HCT116 (cell line): Measurements from ENCODE around the gene LAYN. TPM values are rescaled to one million over a fixed set of nuclear protein-coding genes. Genes with fewer than 3 reads are reported as not detected.

Experiments used
- ATAC-seq: fragments of 200-7000 bp; cut with Tn5 transposase; 2 replicates; pipeline ENCODE4 v1.9.1; 2020; ENCODE audit warnings: mild to moderate bottlenecking, moderate library complexity
- Bru-seq: library from RNA; stranded (reverse); fragments of 400-500 nt; gene quantifications from one replicate; lab custom pipeline; 2021; lab: Mats Ljungman, UMichigan
- BruChase-seq, 2 experiments: library from RNA; stranded (reverse); fragments of 400-500 nt; gene quantifications; one replicate each; lab custom pipeline; 2021; lab: Mats Ljungman, UMichigan
- BruUV-seq: library from RNA; stranded (reverse); fragments of 400-500 nt; replicated peaks from 2 replicates; lab custom pipeline; 2021; lab: Mats Ljungman, UMichigan
- CTCF ChIA-PET: fragments of 300-600 bp; sonication (Branson Sonifier 250); formaldehyde crosslinking; loops from one replicate; lab custom pipeline; 2021; ENCODE audit warnings: antibody characterized with exemption; lab: Charles Lee
- POLR2A ChIA-PET: fragments of 300-600, 350-600 bp; sonication (Branson Sonifier 250); formaldehyde crosslinking; loops from one replicate; lab custom pipeline; 2021; ENCODE audit warnings: antibody characterized with exemption; lab: Charles Lee
- RAD21 ChIA-PET, 2 experiments: fragments of 300-600 bp; sonication (Branson Sonifier 250); formaldehyde crosslinking; loops; one replicate each; lab custom pipeline; 2023; ENCODE audit warnings: low total read pairs in 2 of 2; ENCODE audit not compliant: uncharacterized antibody in 2 of 2, unreplicated experiment in 2 of 2, low non-redundant PET in 1 of 2; lab: Charles Lee
- DNase-seq: peaks from one replicate; pipeline ENCODE4 v3.0.0-alpha.2; 2010; ENCODE audit warnings: low read depth, low spot score
- H2AFZ ChIP-seq: fragments of 200-600 bp; shearing (Covaris generic), sonication (generic); 2 replicates; pipeline ENCODE4 v1.6.1; 2017; ENCODE audit warnings: low read depth, mixed run types, mixed read lengths, antibody characterized with exemption, low read length; ENCODE audit not compliant: poor library complexity, severe bottlenecking
- H3K27ac ChIP-seq: 2 replicates; pipeline ENCODE4 v1.5.1; 2012; ENCODE audit warnings: low read depth, low read length
- H3K27me3 ChIP-seq: fragments of 200-600 bp; sonication (generic); 2 replicates; pipeline ENCODE4 v1.6.1; 2016; ENCODE audit warnings: mixed run types, low read length, mixed read lengths; ENCODE audit not compliant: insufficient read depth
- H3K36me3 ChIP-seq, 2 experiments: fragments of 200-500 bp in 1 of 2; fragments of 200-600 bp in 1 of 2; sonication (Bioruptor generic) in 1 of 2; sonication (generic) in 1 of 2; 2 replicates each; pipeline versions ENCODE4 v1.5.1 to v1.6.1; 2014 to 2016; ENCODE audit warnings: low read length in 2 of 2, inconsistent platforms in 1 of 2, mixed read lengths in 1 of 2, mixed run types in 1 of 2; ENCODE audit not compliant: insufficient read depth in 2 of 2, control insufficient read depth in 1 of 2
- H3K4me1 ChIP-seq, 2 experiments: fragments of 200-600 bp in 1 of 2; sonication (generic) in 1 of 2; 2 replicates each; pipeline versions ENCODE4 v1.5.1 to v1.6.1; 2012 to 2017; ENCODE audit warnings: low read length in 2 of 2, inconsistent platforms in 1 of 2, mild to moderate bottlenecking in 1 of 2, mixed read lengths in 1 of 2, mixed run types in 1 of 2, moderate library complexity in 1 of 2; ENCODE audit not compliant: insufficient read depth in 2 of 2, control insufficient read depth in 1 of 2
- H3K4me2 ChIP-seq: fragments of 200-600 bp; sonication (generic); 2 replicates; pipeline ENCODE4 v1.6.1; 2017; ENCODE audit warnings: mixed run types, low read length, mixed read lengths
- H3K4me3 ChIP-seq, 2 experiments: fragments of 200-600 bp in 1 of 2; sonication (generic) in 1 of 2; replicated peaks in 1 of 2; 2 replicates each; pipeline ENCODE4 v1.5.1; 2011 to 2016; ENCODE audit warnings: low read length in 2 of 2, control low read depth in 1 of 2, low read depth in 1 of 2, mild to moderate bottlenecking in 1 of 2, mixed read lengths in 1 of 2, mixed run types in 1 of 2
- H3K79me2 ChIP-seq: fragments of 200-600 bp; sonication (generic); 2 replicates; pipeline ENCODE4 v1.6.1; 2017; ENCODE audit warnings: mild to moderate bottlenecking, mixed run types, low read length, moderate library complexity, mixed read lengths; ENCODE audit not compliant: insufficient read depth
- H3K9ac ChIP-seq: fragments of 200-600 bp; sonication (generic); 2 replicates; pipeline ENCODE4 v1.6.1; 2016; ENCODE audit warnings: low read length, mixed read lengths
- H3K9me2 ChIP-seq: fragments of 200-600 bp; sonication (generic), shearing (Covaris generic); 2 replicates; pipeline ENCODE4 v1.6.1; 2017; ENCODE audit warnings: mixed run types, mild to moderate bottlenecking, moderate library complexity; ENCODE audit not compliant: insufficient read depth
- H3K9me3 ChIP-seq, 2 experiments: fragments of 200-500 bp in 1 of 2; fragments of 200-600 bp in 1 of 2; sonication (Bioruptor generic) in 1 of 2; sonication (generic) in 1 of 2; 2 replicates each; pipeline ENCODE4 v1.6.1; 2014 to 2017; ENCODE audit warnings: low read length in 2 of 2, mixed read lengths in 2 of 2, inconsistent platforms in 1 of 2, low read depth in 1 of 2, mild to moderate bottlenecking in 1 of 2, mixed run types in 1 of 2, moderate library complexity in 1 of 2; ENCODE audit not compliant: control insufficient read depth in 1 of 2, insufficient read depth in 1 of 2
- H4K20me1 ChIP-seq: fragments of 200-600 bp; sonication (generic), shearing (Covaris generic); 2 replicates; pipeline ENCODE4 v1.6.1; 2017; ENCODE audit warnings: mixed run types, mild to moderate bottlenecking, moderate library complexity; ENCODE audit not compliant: insufficient read depth
- CBX3 ChIP-seq: IDR thresholded peaks from 2 replicates; pipeline ENCODE4 v1.6.1; 2012; ENCODE audit warnings: low read depth
- CEBPB ChIP-seq: IDR thresholded peaks from 2 replicates; pipeline ENCODE4 v1.6.1; 2012; ENCODE audit warnings: low read depth
- CTCF ChIP-seq, 3 experiments: fragments of 200-600 bp in 1 of 3; sonication (generic) in 1 of 3; IDR thresholded peaks in 2 of 3; conservative IDR thresholded peaks in 1 of 3; 2 replicates each; pipeline ENCODE4 v1.5.1; 2012 to 2017; ENCODE audit warnings: low read depth in 2 of 3, low read length in 2 of 3, antibody characterized with exemption in 1 of 3, borderline replicate concordance in 1 of 3, control low read depth in 1 of 3, mild to moderate bottlenecking in 1 of 3, mixed read lengths in 1 of 3, mixed run types in 1 of 3, moderate library complexity in 1 of 3; ENCODE audit not compliant: insufficient read depth in 1 of 3
- EZH2 ChIP-seq: fragments of 200-600 bp; sonication (generic); IDR thresholded peaks from 2 replicates; pipeline ENCODE4 v1.6.1; 2017; ENCODE audit warnings: antibody characterized with exemption, mixed run types
- EZH2phosphoT487 ChIP-seq: fragments of 200-600 bp; IDR thresholded peaks from 2 replicates; pipeline ENCODE4 v1.6.1; 2018; ENCODE audit warnings: antibody characterized with exemption, borderline replicate concordance
- FOSL1 ChIP-seq: IDR thresholded peaks from 2 replicates; pipeline ENCODE4 v1.6.1; 2012; ENCODE audit warnings: low read depth
- JUND ChIP-seq: IDR thresholded peaks from 2 replicates; pipeline ENCODE4 v1.6.1; 2012
- MAX ChIP-seq: IDR thresholded peaks from 2 replicates; pipeline ENCODE4 v1.6.1; 2012
- POLR2A ChIP-seq: IDR thresholded peaks from 2 replicates; pipeline ENCODE4 v1.7.0; 2011; ENCODE audit warnings: borderline replicate concordance; ENCODE audit not compliant: insufficient read depth, insufficient read length; ENCODE audit errors: extremely low read depth
- POLR2AphosphoS5 ChIP-seq: IDR thresholded peaks from 2 replicates; pipeline ENCODE4 v1.6.1; 2011; ENCODE audit warnings: mild to moderate bottlenecking, low read depth, low read length, moderate library complexity
- REST ChIP-seq: IDR thresholded peaks from 2 replicates; pipeline ENCODE4 v1.6.1; 2012; ENCODE audit warnings: low read depth
- SIN3A ChIP-seq: IDR thresholded peaks from 2 replicates; pipeline ENCODE4 v1.6.1; 2012; ENCODE audit warnings: low read depth
- SP1 ChIP-seq: IDR thresholded peaks from 2 replicates; pipeline ENCODE4 v1.6.1; 2012; ENCODE audit warnings: low read depth
- SRF ChIP-seq: IDR thresholded peaks from 2 replicates; pipeline ENCODE4 v1.6.1; 2012; ENCODE audit warnings: low read depth
- ZFX ChIP-seq: fragments of 450-650 bp; IDR thresholded peaks from 2 replicates; pipeline ENCODE4 v1.6.1; 2017
- ZNF274 ChIP-seq: fragments of 200-500 bp; sonication (Bioruptor generic); IDR thresholded peaks from 2 replicates; pipeline ENCODE4 v1.6.1; 2014; ENCODE audit warnings: mild to moderate bottlenecking, low read depth, low read length, inconsistent platforms
- intact Hi-C: fragments of 100-400 bp; cut with micrococcal nuclease; formaldehyde crosslinking; loops from 2 replicates; pipeline ENCODE4 v1.10.0; 2022
- long read RNA-seq: library from polyadenylated mRNA; unstranded; transcript quantifications from one replicate; pipeline ENCODE4 v2.0.0, GENCODE V29; 2021; ENCODE audit not compliant: unreplicated experiment
- polyA plus RNA-seq: library from polyadenylated mRNA; unstranded; fragments of >200 nt; gene quantifications from 2 replicates; pipeline ENCODE4 v1.2.1, GENCODE V29; 2012; ENCODE audit warnings: missing spikeins
- total RNA-seq: library from RNA; stranded (reverse); gene quantifications from one replicate; pipeline ENCODE4 v1.2.1, GENCODE V29; 2021; ENCODE audit not compliant: unreplicated experiment

LAYN gene
- not detected for total RNA-seq
- polyA plus RNA-seq = not detected in 2 replicates
- Bru-seq, nascent RNA = not detected
- BruChase-seq, experiment 1, labeled RNA remaining after a 6-hour chase = not detected
- BruChase-seq, experiment 2, labeled RNA remaining after a 2-hour chase = not detected
- long read RNA-seq = 0 reads

- Histone ChIP-seq H3K4me1 (no peaks in the 10 kb centered on the region), H3K9ac (no peak within 1 kb of the TSS), H3K9me2 (no peaks in the 10 kb centered on the region), H3K4me3 (no peak within 1 kb of the TSS), H3K9me3 (no peaks in the 10 kb centered on the region), H2AFZ (no peak within 1 kb of the TSS), H3K4me2 (no peak within 1 kb of the TSS), H4K20me1 (no peaks in the 10 kb centered on the region)
- DNase-seq = no peak
- RAD21 ChIA-PET = no interaction called here
- intact Hi-C loops = no loop called here
- POLR2A ChIA-PET = no interaction called here
- TF ChIP-seq SP1 (no peak), CEBPB (no peak), ZFX (no peak), ZNF274 (no peak), POLR2AphosphoS5 (no peak), POLR2A (no peak), FOSL1 (no peak), CBX3 (no peak), EZH2phosphoT487 (no peak), EZH2 (no peak)
- TF ChIP-seq, all 23 proteins: peak for 0
- Histone ChIP-seq H3K36me3 (no peaks in the 10 kb centered on the region), H3K27ac (no peak within 1 kb of the TSS), H3K79me2 (no peaks in the 10 kb centered on the region), H3K27me3 (no peaks in the 10 kb centered on the region)
- BruUV-seq = no TSS peak
- ATAC-seq = no peak
- CTCF ChIA-PET = no interaction called here
Observed at GRCh38 chr11:111540114-111540936, at the start of gene LAYN. Gene LAYN (plus strand): TSS chr11:111540720. CDS start chr11:111540844, 124 bp downstream.

- Histone ChIP-seq H4K20me1 (no peaks in the 10 kb centered on the region), H3K4me2 (no peak overlapping the region), H2AFZ (no peak overlapping the region), H3K9ac (no peak overlapping the region), H3K4me1 (no peaks in the 10 kb centered on the region), H3K9me3 (no peaks in the 10 kb centered on the region), H3K9me2 (no peaks in the 10 kb centered on the region), H3K79me2 (no peaks in the 10 kb centered on the region), H3K36me3 (no peaks in the 10 kb centered on the region), H3K27me3 (no peaks in the 10 kb centered on the region), H3K4me3 (no peak overlapping the region), H3K27ac (no peak overlapping the region)
- no TSS peak for BruUV-seq
- ChIA-PET RAD21 (no interaction called here), CTCF (no interaction called here), POLR2A (no interaction called here)
- DNase-seq (no peak), ATAC-seq (no peak)
- intact Hi-C loops = no loop called here
- TF ChIP-seq SP1 (no peak), MAX (no peak), CTCF (IDR thresholded peaks at IDR 0.05 in 2 of 3, conservative IDR thresholded peaks at IDR 0.05 in 1 of 3; ENCODE audit: borderline replicate concordance in 1 of 3, insufficient read depth in 1 of 3, low read depth in 2 of 3, low read length in 2 of 3) (no peak), FOSL1 (no peak), SIN3A (no peak), JUND (no peak), SRF (no peak), CBX3 (no peak), REST (no peak)
Observed at GRCh38 chr11:111494040-111494439, 46.5 kb upstream of the LAYN start.
